H1 (cell line): ENCODE results near the gene DHRS3. TPM values are rescaled to one million over a fixed set of nuclear protein-coding genes. Genes with fewer than 3 reads are reported as not detected.
A peak's percentile ranks its signal among the peaks of the same experiment; 100 is the strongest.

ENCODE experiments used
- CTCF ChIA-PET: fragments of 300-600 bp; sonication (Branson Sonifier 250); formaldehyde crosslinking; loops from one replicate; lab custom pipeline; 2021; ENCODE audit not compliant: partially characterized antibody; lab: Charles Lee
- POLR2A ChIA-PET: fragments of 300-600 bp; sonication (Branson Sonifier 250); formaldehyde crosslinking; loops from one replicate; lab custom pipeline; 2021; ENCODE audit warnings: inconsistent platforms; ENCODE audit not compliant: partially characterized antibody; lab: Charles Lee
- DNase-seq, 2 experiments: peaks; one replicate each; pipeline versions ENCODE4 v3.0.0 to v3.0.0-alpha.2; 2010 to 2022; ENCODE audit warnings: low spot score in 2 of 2, low read depth in 1 of 2, mixed read lengths in 1 of 2
- FAIRE-seq: peaks from 2 replicates; lab custom pipeline; 2011; peaks lifted over from hg19 to GRCh38; lab: Jason Lieb, UNC
- H2AFZ ChIP-seq: 2 replicates; pipeline ENCODE4 v1.8.1; 2012; ENCODE audit warnings: low read length, inconsistent platforms
- H2AK5ac ChIP-seq: 2 replicates; pipeline ENCODE4 v1.6.1; 2013; ENCODE audit warnings: low read depth, low read length
- H2BK120ac ChIP-seq: replicated peaks from 2 replicates; pipeline ENCODE3; 2013; ENCODE audit warnings: low read depth, low read length, inconsistent platforms
- H2BK12ac ChIP-seq: 2 replicates; pipeline ENCODE4 v1.6.1; 2013; ENCODE audit warnings: low read depth, low read length
- H2BK15ac ChIP-seq: 2 replicates; pipeline ENCODE4 v1.6.1; 2013; ENCODE audit warnings: low read length
- H2BK20ac ChIP-seq: 2 replicates; pipeline ENCODE4 v1.6.1; 2013; ENCODE audit warnings: low read length
- H2BK5ac ChIP-seq: 2 replicates; pipeline ENCODE4 v1.6.1; 2013; ENCODE audit warnings: low read depth, low read length
- H3K14ac ChIP-seq: 2 replicates; pipeline ENCODE4 v1.6.1; 2013; ENCODE audit warnings: inconsistent platforms; ENCODE audit not compliant: insufficient read length
- H3K18ac ChIP-seq: 2 replicates; pipeline ENCODE4 v1.6.1; 2013; ENCODE audit warnings: low read length; ENCODE audit errors: extremely low read depth
- H3K23ac ChIP-seq: 2 replicates; pipeline ENCODE4 v1.6.1; 2013; ENCODE audit warnings: inconsistent platforms; ENCODE audit not compliant: insufficient read length
- H3K23me2 ChIP-seq: 2 replicates; pipeline ENCODE4 v1.6.1; 2013; ENCODE audit warnings: low read depth, low read length
- H3K27ac ChIP-seq: 2 replicates; pipeline ENCODE4 v1.6.1; 2011; ENCODE audit warnings: low read depth, low read length, inconsistent platforms
- H3K27me3 ChIP-seq, 4 experiments: replicated peaks in 1 of 4; 1 replicate in 1 of 4; 2 replicates in 3 of 4; pipeline versions ENCODE4 v1.6.1 to v1.8.1; 2011 to 2013; ENCODE audit warnings: low read length in 3 of 4, mild to moderate bottlenecking in 3 of 4, inconsistent platforms in 2 of 4, mixed read lengths in 2 of 4, moderate library complexity in 1 of 4; ENCODE audit not compliant: control insufficient read depth in 3 of 4, insufficient read depth in 3 of 4; ENCODE audit errors: extremely low read depth in 1 of 4
- H3K36me3 ChIP-seq, 4 experiments: 2 replicates each; pipeline versions ENCODE4 v1.6.1 to v1.8.1; 2011 to 2013; ENCODE audit warnings: mild to moderate bottlenecking in 4 of 4, low read length in 3 of 4, moderate library complexity in 2 of 4, control low read depth in 1 of 4, inconsistent platforms in 1 of 4; ENCODE audit not compliant: insufficient read depth in 4 of 4, control insufficient read depth in 2 of 4
- H3K4ac ChIP-seq: replicated peaks from 2 replicates; pipeline ENCODE3; 2013; ENCODE audit warnings: low read length, low read depth, mixed read lengths, inconsistent platforms; ENCODE audit not compliant: insufficient read length
- H3K4me1 ChIP-seq, 4 experiments: replicated peaks in 1 of 4; 1 replicate in 1 of 4; 2 replicates in 3 of 4; pipeline versions ENCODE4 v1.6.1 to v1.8.1; 2011 to 2013; ENCODE audit warnings: low read length in 3 of 4, inconsistent platforms in 2 of 4, mixed read lengths in 1 of 4; ENCODE audit not compliant: insufficient read depth in 4 of 4, control insufficient read depth in 3 of 4
- H3K4me2 ChIP-seq, 2 experiments: 2 replicates each; pipeline versions ENCODE4 v1.6.1 to v1.8.1; 2011 to 2013; ENCODE audit warnings: low read depth in 2 of 2, low read length in 2 of 2, control low read depth in 1 of 2, inconsistent platforms in 1 of 2, mild to moderate bottlenecking in 1 of 2; ENCODE audit not compliant: insufficient read depth in 1 of 2
- H3K4me3 ChIP-seq, 4 experiments: fragments of 200-600, 300-600 bp in 1 of 4; sonication (generic), shearing (Covaris generic), sonication (Bioruptor Twin) in 1 of 4; 2 replicates each; pipeline versions ENCODE4 v1.5.1 to v1.8.1; 2011 to 2016; ENCODE audit warnings: low read length in 4 of 4, low read depth in 3 of 4, control low read depth in 2 of 4, inconsistent platforms in 2 of 4, mild to moderate bottlenecking in 2 of 4, mixed read lengths in 1 of 4, moderate library complexity in 1 of 4; ENCODE audit not compliant: insufficient read depth in 2 of 4; ENCODE audit errors: extremely low read depth in 1 of 4
- H3K56ac ChIP-seq: replicated peaks from 2 replicates; pipeline ENCODE3; 2013; ENCODE audit warnings: low read depth, mild to moderate bottlenecking, mixed read lengths, low read length, inconsistent platforms; ENCODE audit not compliant: insufficient read length
- H3K79me1 ChIP-seq: 2 replicates; pipeline ENCODE4 v1.6.1; 2013; ENCODE audit warnings: low read depth, low read length, control low read depth
- H3K79me2 ChIP-seq, 2 experiments: 2 replicates each; pipeline versions ENCODE4 v1.6.1 to v1.8.1; 2012 to 2013; ENCODE audit warnings: low read length in 2 of 2, mild to moderate bottlenecking in 2 of 2, inconsistent platforms in 1 of 2; ENCODE audit not compliant: insufficient read depth in 2 of 2, control insufficient read depth in 1 of 2
- H3K9ac ChIP-seq, 4 experiments: replicated peaks in 1 of 4; 1 replicate in 1 of 4; 2 replicates in 3 of 4; pipeline versions ENCODE4 v1.6.1 to v1.8.1; 2011 to 2013; ENCODE audit warnings: low read depth in 3 of 4, low read length in 3 of 4, control low read depth in 2 of 4, mild to moderate bottlenecking in 2 of 4, moderate library complexity in 2 of 4, inconsistent platforms in 1 of 4; ENCODE audit errors: extremely low read depth in 1 of 4
- H3K9me3 ChIP-seq, 2 experiments: 2 replicates each; pipeline versions ENCODE4 v1.6.1 to v1.8.1; 2012 to 2013; ENCODE audit warnings: mild to moderate bottlenecking in 2 of 2, moderate library complexity in 2 of 2, control low read depth in 1 of 2, inconsistent platforms in 1 of 2, low read depth in 1 of 2, low read length in 1 of 2, mixed read lengths in 1 of 2; ENCODE audit not compliant: insufficient read depth in 2 of 2
- H4K20me1 ChIP-seq, 2 experiments: replicated peaks in 1 of 2; 2 replicates each; pipeline versions ENCODE3 to v1.8.1; 2011 to 2013; ENCODE audit warnings: inconsistent platforms in 2 of 2, low read length in 2 of 2, mild to moderate bottlenecking in 1 of 2; ENCODE audit not compliant: insufficient read depth in 2 of 2, control insufficient read depth in 1 of 2
- H4K5ac ChIP-seq: 2 replicates; pipeline ENCODE4 v1.6.1; 2013; ENCODE audit warnings: low read length, low read depth, mixed read lengths, inconsistent platforms; ENCODE audit not compliant: insufficient read length
- H4K8ac ChIP-seq: 2 replicates; pipeline ENCODE4 v1.8.0; 2013; ENCODE audit warnings: mild to moderate bottlenecking, moderate library complexity, low read length, inconsistent platforms; ENCODE audit not compliant: insufficient read depth; ENCODE audit errors: extremely low read depth
- H4K91ac ChIP-seq: replicated peaks from 2 replicates; pipeline ENCODE3; 2013; ENCODE audit warnings: low read length, mixed read lengths, inconsistent platforms; ENCODE audit not compliant: insufficient read length
- CBX8 ChIP-seq: fragments of 300-800, 300-1000 bp; sonication (generic); IDR thresholded peaks from 2 replicates; pipeline ENCODE4 v1.7.1; 2016; ENCODE audit warnings: low read depth, low read length, borderline replicate concordance
- CREB1 ChIP-seq: IDR thresholded peaks from 2 replicates; pipeline ENCODE4 v1.6.1; 2012; ENCODE audit warnings: inconsistent platforms
- KDM5A ChIP-seq: fragments of 200-600 bp; IDR thresholded peaks from 2 replicates; pipeline ENCODE4 v1.7.1; 2012; ENCODE audit warnings: mild to moderate bottlenecking, low read length, inconsistent platforms, mixed read lengths
- MAX ChIP-seq: IDR thresholded peaks from 2 replicates; pipeline ENCODE4 v1.6.1; 2012; ENCODE audit warnings: inconsistent platforms
- POLR2A ChIP-seq, 2 experiments: IDR thresholded peaks; 1 replicate in 1 of 2; 2 replicates in 1 of 2; pipeline ENCODE4 v1.6.1; 2011; ENCODE audit warnings: low read depth in 2 of 2, low read length in 2 of 2, mild to moderate bottlenecking in 2 of 2; ENCODE audit errors: control extremely low read depth in 1 of 2
- POU5F1 ChIP-seq: IDR thresholded peaks from 2 replicates; pipeline ENCODE4 v1.6.1; 2011; ENCODE audit warnings: low read depth, mild to moderate bottlenecking, low read length, moderate library complexity
- RAD21 ChIP-seq, 2 experiments: IDR thresholded peaks in 1 of 2; conservative IDR thresholded peaks in 1 of 2; 2 replicates each; pipeline ENCODE4 v1.6.1; 2011; ENCODE audit warnings: low read depth in 2 of 2, low read length in 2 of 2, improper control_type of control experiment in 1 of 2, inconsistent platforms in 1 of 2, mild to moderate bottlenecking in 1 of 2, moderate library complexity in 1 of 2
- RFX5 ChIP-seq: IDR thresholded peaks from 2 replicates; pipeline ENCODE4 v1.6.1; 2011; ENCODE audit warnings: low read depth, low read length, improper control_type of control experiment, borderline replicate concordance
- WGBS, 2 experiments: shearing (Covaris generic) in 1 of 2; methylation state at CpG; one replicate each; pipeline versions ENCODE4 v1.1.6 to v1.1.7; 2013 to 2015; ENCODE audit warnings: low lambda C conversion rate in 2 of 2, mixed read lengths in 2 of 2, inconsistent platforms in 1 of 2, low coverage in 1 of 2, missing lambda C conversion rate in 1 of 2; ENCODE audit not compliant: insufficient replicate concordance in 2 of 2, insufficient coverage in 1 of 2, insufficient read length in 1 of 2; ENCODE audit errors: extremely low coverage in 1 of 2, missing lambda C conversion rate in 1 of 2; 5-methylcytosine and 5-hydroxymethylcytosine counted together
- polyA plus RNA-seq, 7 experiments: library from polyadenylated mRNA; depleted of rRNA in 3 of 7; stranded (reverse) in 5 of 7; unstranded in 2 of 7; fragments of >200 nt in 5 of 7; fragments of 200-250 nt in 2 of 7; gene quantifications; 1 replicate in 5 of 7; 2 replicates in 1 of 7; 4 replicates in 1 of 7; pipeline versions ENCODE4 v1.2.1 to v1.2.3, GENCODE V29; 2011 to 2013; ENCODE audit warnings: missing spikeins in 2 of 7, mixed read lengths in 2 of 7
- total RNA-seq: library from RNA; stranded (reverse); fragmentation: NEBNext Ultra II Directional; extraction: Animal tissue kit (Norgen Biotek cat#: 25700); gene quantifications from 2 replicates; pipeline ENCODE4 v1.2.1, GENCODE V29; 2021

The DHRS3 gene
- total and polyA plus RNA-seq, 2 of the 8 experiments (the other 6 are each of a cell fraction or from before 2014, with no cell fraction given) = 32.5 to 36.4 TPM

GRCh38 chr1:12600880-12601633 lies 17.0 kb downstream of the DHRS3 start:
- H3K14ac ChIP-seq = no peak overlapping the region
- POLR2A ChIA-PET = interaction anchor here (1.0 to 7.3 kb wide), 4 partner anchors 15 to 35 kb away, joined by 3 to 107 read pairs (median 3); partner anchors contain the start of gene DHRS3
- H3K18ac ChIP-seq = no peak overlapping the region
- no peak overlapping the region for H2BK5ac ChIP-seq
- H2AFZ ChIP-seq = no peak overlapping the region
- peaks cover 0 to 68% of the 10 kb centered on the region in 2 experiments; a peak in 3 of 4 replicates for H3K79me2 ChIP-seq
- FAIRE-seq (peak; percentile 48), DNase-seq (peak in 1 of 2 experiments; percentile 81)
- H3K4me1 ChIP-seq = peaks cover 13 to 31% (median 18%) of the 10 kb centered on the region in 4 experiments
- H4K8ac ChIP-seq = no peak overlapping the region
- no peak overlapping the region for H2BK15ac ChIP-seq
- peaks cover 27 to 32% of the 10 kb centered on the region in 2 experiments for H4K20me1 ChIP-seq
- peaks cover 3% of the 10 kb centered on the region; the same call in 1 of the 2 replicates for H3K79me1 ChIP-seq
- peaks cover under 1% of the 10 kb centered on the region; the same call in 1 of the 2 replicates for H3K23me2 ChIP-seq
- no peak overlapping the region for H2BK120ac ChIP-seq
- no peak overlapping the region for H4K91ac ChIP-seq
- peak overlapping the region in 1 of 2 experiments; percentile 18; a peak in 1 of 4 replicates for H3K4me2 ChIP-seq
- H3K23ac ChIP-seq = no peak overlapping the region
- no peak overlapping the region for H3K9ac ChIP-seq
- H3K9me3 ChIP-seq = no peaks in the 10 kb centered on the region
- H2BK12ac ChIP-seq = no peak overlapping the region
- H2AK5ac ChIP-seq = no peak overlapping the region
- 60% methylated on average over 9 of the region's 9 CpGs; no CpG with 5 or more reads in 1 of the 2 experiments for WGBS, 2 experiments
- H3K4ac ChIP-seq = no peak overlapping the region
- no peak overlapping the region for H3K4me3 ChIP-seq
- H3K56ac ChIP-seq = no peak overlapping the region
- no peak overlapping the region for H4K5ac ChIP-seq
- CTCF ChIA-PET = interaction anchor here (0.7 to 9.4 kb wide), 27 partner anchors 9 to 266 kb away, joined by 3 to 130 read pairs (median 4); partner anchors contain the start of genes AADACL4 and DHRS3
- H3K27me3 ChIP-seq = peaks cover 0 to 2% (median 0%) of the 10 kb centered on the region in 4 experiments; a peak in 1 of 7 replicates
- no peak overlapping the region for H3K27ac ChIP-seq
- no peak overlapping the region for H2BK20ac ChIP-seq
- H3K36me3 ChIP-seq = peaks cover 0 to 10% (median 0%) of the 10 kb centered on the region in 4 experiments; a peak in 1 of 8 replicates
- TF ChIP-seq RAD21 (IDR thresholded peaks at IDR 0.05 in 1 of 2, conservative IDR thresholded peaks at IDR 0.05 in 1 of 2; ENCODE audit: low read depth in 2 of 2, low read length in 2 of 2) = peak; percentile 60 to 74
- 0 out of 2 replicates have a peak, but pooled peaks have one; percentile 24 for TF ChIP-seq MAX
- no peak for TF ChIP-seq RFX5
- no peak for TF ChIP-seq POU5F1
- TF ChIP-seq CREB1 = 0 out of 2 replicates have a peak, but pooled peaks have one; percentile 37
- TF ChIP-seq KDM5A = no peak
- TF ChIP-seq POLR2A (IDR thresholded peaks at IDR 0.05; ENCODE audit: control extremely low read depth in 1 of 2, low read depth in 2 of 2, low read length in 2 of 2) = no peak
- TF ChIP-seq CBX8 = no peak
